HG02885 (cell line): ENCODE data around the gene SLC23A2.
A peak's percentile ranks its signal among the peaks of the same experiment; 100 is the strongest.
"Not testable (repeated sequence)": the region's sequence is repeated elsewhere in the genome, so short reads cannot be mapped to it uniquely, and the experiment has no call there.

Experiments
- ATAC-seq: cut with Tn5 transposase; IDR thresholded peaks from one replicate; pipeline ENCODE4 v1.9.1; 2021; ENCODE audit warnings: mild to moderate bottlenecking; ENCODE audit not compliant: unreplicated experiment, poor library complexity

The SLC23A2 gene

GRCh38 chr20:5001174-5002076 lies at the start of gene SLC23A2:
SLC23A2 (minus strand) TSS chr20:5001510; CDS start chr20:4932562, 68,948 bp downstream.
- ATAC-seq, result peak; percentile 64

GRCh38 chr20:5046656-5047339 lies 45.5 kb upstream of the SLC23A2 start:
- ATAC-seq, result no peak

DNA sequence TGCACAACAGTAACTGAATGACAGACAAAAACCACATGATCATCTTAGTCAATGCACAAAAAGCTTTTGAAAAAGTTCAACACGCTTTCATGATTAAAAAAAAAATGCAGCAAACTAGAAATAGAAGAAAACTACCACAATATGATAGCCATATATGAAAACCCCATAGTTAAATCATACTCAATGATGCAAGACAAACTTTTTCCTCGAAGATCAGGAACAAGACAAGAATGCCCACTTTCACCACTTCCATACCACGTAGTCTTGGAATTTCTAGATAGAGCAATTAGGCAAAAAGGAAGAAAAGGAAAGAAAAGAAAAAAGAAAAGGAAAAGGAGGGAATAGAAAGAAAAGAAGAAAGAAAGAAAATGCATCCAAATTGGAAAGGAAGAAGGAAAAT lies 44.6 kb upstream of the SLC23A2 start:
- no peak for ATAC-seq

DNA sequence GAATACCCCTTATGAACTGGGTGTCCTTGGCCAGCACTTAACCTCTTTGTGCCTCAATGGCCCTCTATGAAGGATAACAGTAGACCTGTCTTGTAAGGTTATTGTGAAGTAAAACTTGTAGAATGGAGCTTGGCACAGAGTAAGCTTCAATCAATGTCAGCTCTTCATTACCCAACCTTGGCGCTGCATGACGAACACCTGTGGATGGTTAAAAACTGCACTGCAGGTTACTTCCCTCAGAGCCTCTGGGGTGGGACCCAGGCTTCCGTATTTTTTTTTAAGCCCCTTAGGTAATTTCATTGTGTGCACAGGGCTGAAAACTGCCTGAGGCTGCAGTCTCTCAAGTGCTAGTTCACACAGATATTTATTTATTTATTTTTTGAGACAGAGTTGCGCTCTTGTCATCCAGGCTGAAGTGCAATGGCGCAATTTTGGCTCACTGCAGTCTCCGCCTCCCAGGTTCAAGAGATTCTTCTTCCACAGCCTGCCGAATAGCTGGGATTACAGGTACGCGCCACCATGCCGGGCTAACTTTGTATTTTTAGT lies 42.8 kb upstream of the SLC23A2 start:
- ATAC-seq, result no peak

DNA sequence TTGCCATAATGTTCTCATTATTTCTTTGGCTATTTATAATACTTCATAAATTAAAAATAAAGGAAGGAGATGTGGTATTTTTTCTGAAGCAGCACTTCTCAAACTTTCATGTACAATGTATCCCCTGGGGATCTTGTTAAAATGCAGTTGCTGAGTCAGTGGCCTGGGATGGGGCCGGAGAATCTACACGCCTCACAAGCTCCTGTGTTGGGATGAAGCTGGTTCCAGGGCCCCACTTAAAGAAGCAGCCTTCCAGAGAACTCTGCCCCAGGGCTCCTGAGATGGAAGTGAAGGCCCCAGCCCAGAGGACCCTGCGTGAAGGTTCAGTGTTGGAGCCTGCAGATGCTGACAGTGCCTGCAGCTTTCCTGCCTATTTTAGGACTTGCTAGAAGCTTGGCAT lies 40.1 kb upstream of the SLC23A2 start:
- no peak for ATAC-seq

DNA sequence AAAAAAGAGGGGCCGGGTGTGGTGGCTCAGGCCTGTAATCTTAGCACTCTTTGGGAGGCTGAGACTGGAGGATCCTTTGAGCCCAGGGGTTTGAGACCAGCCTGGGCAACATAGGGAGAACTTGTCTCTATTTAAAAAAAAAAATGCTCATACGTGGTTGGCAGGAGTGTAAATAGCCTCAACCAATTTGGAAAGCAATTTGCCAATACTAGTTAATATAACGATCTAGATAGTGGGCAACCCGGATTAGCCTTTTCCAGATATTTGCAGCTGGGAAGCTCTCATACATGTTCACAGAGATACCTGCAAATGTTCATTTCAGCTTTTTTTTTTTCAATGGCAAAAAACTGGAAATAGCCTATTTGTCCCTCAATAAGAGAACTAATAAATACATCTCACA lies 39.0 kb upstream of the SLC23A2 start:
- no peak for ATAC-seq

DNA sequence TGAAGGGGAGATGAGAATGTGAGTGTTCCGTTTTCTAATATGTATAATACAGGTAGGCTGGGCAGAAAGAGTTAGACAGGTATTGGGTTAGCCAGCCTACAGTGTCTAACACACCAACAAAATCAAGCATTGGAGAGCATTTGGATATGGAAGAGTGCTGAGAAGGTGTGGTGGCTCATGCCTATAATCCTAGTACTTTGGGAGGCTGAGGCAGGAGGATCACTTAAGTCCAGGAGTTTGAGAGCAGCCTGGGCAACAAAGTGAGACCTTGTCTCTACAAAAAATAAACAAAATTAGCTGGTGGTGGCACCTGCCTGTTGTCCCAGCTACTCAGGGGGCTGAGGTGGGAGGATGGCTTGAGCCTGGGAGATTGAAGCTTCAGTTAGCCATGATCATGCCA lies 38.6 kb upstream of the SLC23A2 start:
- no peak for ATAC-seq

DNA sequence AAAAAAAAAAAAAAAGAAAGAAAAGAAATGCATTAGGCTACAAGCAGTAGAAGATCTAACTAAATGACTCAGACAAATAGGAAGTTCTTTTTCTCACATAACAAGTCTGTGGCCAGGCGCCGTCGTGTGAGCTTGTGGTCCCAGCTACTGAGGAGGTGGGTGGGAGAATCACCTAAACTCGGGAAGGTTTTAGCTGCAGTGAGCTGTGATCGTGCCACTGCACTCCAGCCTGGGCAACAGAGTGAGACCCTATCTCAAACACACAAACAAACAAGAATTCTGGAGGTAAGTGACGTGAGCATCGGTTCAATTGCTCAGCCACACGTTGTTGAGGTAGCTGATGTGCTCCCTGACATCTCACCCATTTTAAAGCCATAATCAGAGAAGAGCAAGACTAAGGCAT lies 37.9 kb upstream of the SLC23A2 start:
- ATAC-seq, result peak; percentile 62

- no peak for ATAC-seq
Measured at GRCh38 chr20:5036828-5037227, 35.5 kb upstream of the SLC23A2 start.

GRCh38 chr20:5035518-5035917 lies 34.2 kb upstream of the SLC23A2 start:
- not testable (repeated sequence) for ATAC-seq

GRCh38 chr20:5033566-5033965 lies 32.3 kb upstream of the SLC23A2 start:
- no peak for ATAC-seq

- not testable (repeated sequence) for ATAC-seq
Measured at GRCh38 chr20:5031701-5032100, 30.4 kb upstream of the SLC23A2 start.

GRCh38 chr20:5031206-5031557 lies 29.9 kb upstream of the SLC23A2 start:
- ATAC-seq, result no peak

- ATAC-seq, result no peak
Measured at GRCh38 chr20:5030348-5031205, 29.3 kb upstream of the SLC23A2 start.

DNA sequence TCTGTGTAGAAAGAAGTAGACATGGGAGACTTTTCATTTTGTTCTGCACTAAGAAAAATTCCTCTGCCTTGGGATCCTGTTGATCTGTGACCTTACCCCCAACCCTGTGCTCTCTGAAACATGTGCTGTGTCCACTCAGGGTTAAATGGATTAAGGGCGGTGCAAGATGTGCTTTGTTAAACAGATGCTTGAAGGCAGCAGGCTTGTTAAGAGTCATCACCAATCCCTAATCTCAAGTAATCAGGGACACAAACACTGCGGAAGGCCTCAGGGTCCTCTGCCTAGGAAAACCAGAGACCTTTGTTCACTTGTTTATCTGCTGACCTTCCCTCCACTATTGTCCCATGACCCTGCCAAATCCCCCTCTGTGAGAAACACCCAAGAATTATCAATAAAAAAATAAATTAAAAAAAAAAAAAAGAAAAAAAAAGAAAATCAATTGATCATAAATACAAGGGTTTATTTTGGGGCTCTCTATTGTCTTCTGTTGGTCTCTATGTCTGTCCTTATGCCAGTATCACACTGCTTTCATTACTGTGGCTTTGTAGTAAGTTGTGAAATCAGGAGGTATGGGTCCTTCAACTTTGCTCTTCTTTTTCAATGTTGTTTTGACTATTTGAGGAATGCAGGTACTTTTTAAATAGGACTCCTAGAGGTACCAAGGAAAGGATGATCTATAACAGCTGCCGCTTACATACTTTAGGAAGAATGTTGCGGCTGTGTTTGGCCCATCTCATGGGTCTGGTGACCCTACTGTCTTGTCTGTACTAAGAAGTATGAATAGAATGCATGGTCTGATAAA lies 27.1 kb upstream of the SLC23A2 start:
- ATAC-seq, result not testable (repeated sequence)

GRCh38 chr20:5024982-5025381 lies 23.7 kb upstream of the SLC23A2 start:
- no peak for ATAC-seq

GRCh38 chr20:5024103-5024502 lies 22.8 kb upstream of the SLC23A2 start:
- ATAC-seq, result no peak

DNA sequence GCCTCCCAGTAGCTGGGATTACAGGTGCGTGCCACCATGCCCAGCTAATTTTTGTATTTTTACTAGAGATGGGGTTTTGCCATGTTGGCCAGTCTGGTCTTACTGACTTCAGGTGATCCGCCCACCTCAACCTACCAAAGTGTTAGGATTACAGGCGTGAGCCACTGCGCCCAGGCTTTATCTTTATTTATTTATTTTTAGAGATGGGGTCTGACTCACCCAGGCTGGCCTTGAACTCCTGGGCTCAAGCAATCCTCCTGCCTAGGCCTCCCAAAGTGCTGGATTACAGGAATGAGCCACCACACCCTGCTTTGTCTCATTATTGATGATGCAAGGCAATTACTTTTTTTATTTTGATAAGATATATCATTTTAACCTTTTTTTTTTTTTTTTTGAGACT lies 21.9 kb upstream of the SLC23A2 start:
- not testable (repeated sequence) for ATAC-seq

- no peak for ATAC-seq
Measured at GRCh38 chr20:5020760-5021159, 19.4 kb upstream of the SLC23A2 start.
